Endothelial cell (in vitro differentiated cells): ENCODE results near the gene ZNF581. TPM values are rescaled to one million over a fixed set of nuclear protein-coding genes. Genes with fewer than 3 reads are reported as not detected.

Experiments
- DNase-seq: peaks from one replicate; pipeline ENCODE4 v3.0.0; 2021; ENCODE audit warnings: low spot score
- H3K27ac Mint-ChIP-seq: one replicate; pipeline ENCODE4 v1.8.0; 2021; ENCODE audit warnings: mixed read lengths, inconsistent platforms; ENCODE audit not compliant: unreplicated experiment
- H3K27me3 Mint-ChIP-seq: one replicate; pipeline ENCODE4 v1.8.0; 2021; ENCODE audit warnings: mild to moderate bottlenecking, moderate library complexity, mixed read lengths, inconsistent platforms; ENCODE audit not compliant: unreplicated experiment
- H3K36me3 Mint-ChIP-seq: one replicate; pipeline ENCODE4 v1.8.0; 2021; ENCODE audit warnings: mild to moderate bottlenecking, low read depth, mixed read lengths, inconsistent platforms; ENCODE audit not compliant: unreplicated experiment
- H3K4me1 Mint-ChIP-seq: one replicate; pipeline ENCODE4 v1.8.0; 2021; ENCODE audit warnings: mild to moderate bottlenecking, mixed read lengths, inconsistent platforms; ENCODE audit not compliant: unreplicated experiment
- H3K4me3 Mint-ChIP-seq: one replicate; pipeline ENCODE4 v1.8.0; 2021; ENCODE audit warnings: mild to moderate bottlenecking, mixed read lengths, inconsistent platforms; ENCODE audit not compliant: unreplicated experiment
- H3K9me3 Mint-ChIP-seq: one replicate; pipeline ENCODE4 v1.8.0; 2021; ENCODE audit warnings: mixed read lengths, inconsistent platforms; ENCODE audit not compliant: unreplicated experiment
- long read RNA-seq: library from polyadenylated mRNA; unstranded; transcript quantifications from one replicate; pipeline ENCODE4 v2.0.0, GENCODE V29; 2020; ENCODE audit not compliant: unreplicated experiment
- total RNA-seq: library from RNA; stranded (reverse); fragmentation: NEBNext Ultra II Directional; extraction: Animal tissue kit (Norgen Biotek cat#: 25700); gene quantifications from one replicate; pipeline ENCODE4 v1.2.1, GENCODE V29; 2021; ENCODE audit not compliant: unreplicated experiment
- TF ChIP-seq, protein P1 (sequence below): fragments of 200-600 bp; sonication (generic); IDR thresholded peaks from one replicate; pipeline ENCODE4 v1.5.0; 2021; ENCODE audit warnings: antibody characterized with exemption; ENCODE audit not compliant: unreplicated experiment

ZNF581 gene, protein sequence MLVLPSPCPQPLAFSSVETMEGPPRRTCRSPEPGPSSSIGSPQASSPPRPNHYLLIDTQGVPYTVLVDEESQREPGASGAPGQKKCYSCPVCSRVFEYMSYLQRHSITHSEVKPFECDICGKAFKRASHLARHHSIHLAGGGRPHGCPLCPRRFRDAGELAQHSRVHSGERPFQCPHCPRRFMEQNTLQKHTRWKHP
- 47.2 TPM for total RNA-seq
- long read RNA-seq, transcript ZNF581-201 (2 exons, 1,298 nt), result major isoform, 66 of 66 reads
- long read RNA-seq, partial matches to known transcripts, result 0 of 66 reads
- long read RNA-seq, other reads (novel, unspliced or antisense), result 0 of 66 reads

DNA sequence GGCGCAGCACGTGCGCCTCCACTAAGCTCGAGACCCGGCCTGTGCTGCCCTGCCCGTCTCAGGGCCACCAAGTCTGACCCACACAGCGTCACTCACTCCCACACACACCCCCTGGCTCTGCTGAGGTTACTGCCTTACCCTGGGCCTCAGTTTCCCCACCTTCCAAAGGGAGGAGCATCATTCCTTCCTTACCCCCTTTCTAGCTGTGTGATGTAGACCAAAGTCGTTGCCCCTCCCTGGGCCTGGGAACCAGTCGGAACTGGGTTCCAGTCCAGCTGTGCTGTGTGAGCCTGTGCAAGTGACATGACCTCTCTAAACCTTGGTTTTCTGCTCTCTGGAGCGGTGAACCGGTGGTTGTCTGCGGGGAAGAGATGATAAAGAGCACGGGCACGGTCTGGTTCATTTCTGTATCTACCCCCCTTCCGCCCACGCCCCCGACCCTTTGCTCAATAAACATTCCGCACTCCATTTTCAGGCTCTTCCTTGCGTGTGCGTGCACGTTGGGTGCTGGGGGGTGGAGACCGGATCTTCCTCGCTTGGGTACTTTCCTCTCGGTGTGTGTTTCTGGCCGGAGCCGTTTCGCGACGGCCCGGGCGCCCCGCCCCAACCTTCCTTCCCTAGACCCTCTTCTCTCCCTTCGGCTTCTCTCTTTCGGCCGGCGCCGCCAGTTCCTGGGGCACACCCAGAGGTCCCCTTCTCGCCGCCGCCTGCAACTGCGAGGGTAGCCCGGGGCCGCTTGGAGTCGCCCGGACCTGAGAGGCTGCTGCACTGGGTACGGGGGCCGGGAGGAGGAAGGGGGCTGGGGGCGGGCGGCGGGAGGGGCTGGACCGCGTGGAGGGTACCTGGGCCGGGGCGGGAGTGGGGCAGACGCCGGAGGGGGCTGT lies at the start of gene ZNF581:
Gene ZNF581 (plus strand): TSS at position 647 of the 884 bp plus-strand sequence. CDS start 923 bp downstream, outside the sequence.
- Mint-ChIP-seq H3K27ac (peak within 1 kb of the TSS; percentile 62), H3K36me3 (peaks cover 26% of the 10 kb centered on the region), H3K4me1 (peaks cover 31% of the 10 kb centered on the region), H3K4me3 (peak within 1 kb of the TSS; percentile 93), H3K9me3 (no peaks in the 10 kb centered on the region), H3K27me3 (peaks cover 27% of the 10 kb centered on the region)
- TF ChIP-seq, protein P1, sequence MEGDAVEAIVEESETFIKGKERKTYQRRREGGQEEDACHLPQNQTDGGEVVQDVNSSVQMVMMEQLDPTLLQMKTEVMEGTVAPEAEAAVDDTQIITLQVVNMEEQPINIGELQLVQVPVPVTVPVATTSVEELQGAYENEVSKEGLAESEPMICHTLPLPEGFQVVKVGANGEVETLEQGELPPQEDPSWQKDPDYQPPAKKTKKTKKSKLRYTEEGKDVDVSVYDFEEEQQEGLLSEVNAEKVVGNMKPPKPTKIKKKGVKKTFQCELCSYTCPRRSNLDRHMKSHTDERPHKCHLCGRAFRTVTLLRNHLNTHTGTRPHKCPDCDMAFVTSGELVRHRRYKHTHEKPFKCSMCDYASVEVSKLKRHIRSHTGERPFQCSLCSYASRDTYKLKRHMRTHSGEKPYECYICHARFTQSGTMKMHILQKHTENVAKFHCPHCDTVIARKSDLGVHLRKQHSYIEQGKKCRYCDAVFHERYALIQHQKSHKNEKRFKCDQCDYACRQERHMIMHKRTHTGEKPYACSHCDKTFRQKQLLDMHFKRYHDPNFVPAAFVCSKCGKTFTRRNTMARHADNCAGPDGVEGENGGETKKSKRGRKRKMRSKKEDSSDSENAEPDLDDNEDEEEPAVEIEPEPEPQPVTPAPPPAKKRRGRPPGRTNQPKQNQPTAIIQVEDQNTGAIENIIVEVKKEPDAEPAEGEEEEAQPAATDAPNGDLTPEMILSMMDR, result no peak
- DNase-seq, result peak; percentile 65

DNA sequence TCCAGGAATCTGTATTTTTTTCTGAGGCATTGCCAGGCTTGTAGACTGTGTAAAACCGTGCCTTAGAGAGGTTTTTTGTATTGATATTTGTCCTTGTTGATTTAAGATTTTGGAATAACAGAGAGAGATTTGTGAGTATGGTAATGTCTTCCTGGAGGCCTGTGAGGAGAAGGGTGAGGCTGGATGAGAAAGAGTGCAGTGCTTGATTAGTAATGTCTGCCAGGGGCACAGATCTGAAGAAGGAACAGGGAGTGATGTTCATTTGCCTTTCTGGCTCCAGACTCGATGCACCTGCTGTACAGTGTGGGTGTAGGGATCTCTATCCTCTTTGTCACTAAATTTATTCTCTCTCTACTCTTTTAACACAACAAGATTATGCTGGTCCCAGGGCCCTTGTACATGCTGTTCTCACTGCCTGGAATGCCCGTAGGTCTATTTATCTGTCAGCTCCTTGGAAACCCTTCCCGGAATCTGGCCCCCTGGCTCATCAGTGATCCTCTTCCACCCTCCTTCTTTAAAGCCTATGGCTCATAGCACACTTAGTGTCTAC lies 48.4 kb upstream of the ZNF581 start:
- Mint-ChIP-seq H3K27me3 (peaks cover 14% of the 10 kb centered on the region), H3K9me3 (no peaks in the 10 kb centered on the region), H3K36me3 (peaks cover 39% of the 10 kb centered on the region), H3K4me1 (peaks cover 9% of the 10 kb centered on the region), H3K4me3 (peak overlapping the region; percentile 43), H3K27ac (no peak overlapping the region)
- DNase-seq, result no peak
- TF ChIP-seq, protein P1, result no peak

DNA sequence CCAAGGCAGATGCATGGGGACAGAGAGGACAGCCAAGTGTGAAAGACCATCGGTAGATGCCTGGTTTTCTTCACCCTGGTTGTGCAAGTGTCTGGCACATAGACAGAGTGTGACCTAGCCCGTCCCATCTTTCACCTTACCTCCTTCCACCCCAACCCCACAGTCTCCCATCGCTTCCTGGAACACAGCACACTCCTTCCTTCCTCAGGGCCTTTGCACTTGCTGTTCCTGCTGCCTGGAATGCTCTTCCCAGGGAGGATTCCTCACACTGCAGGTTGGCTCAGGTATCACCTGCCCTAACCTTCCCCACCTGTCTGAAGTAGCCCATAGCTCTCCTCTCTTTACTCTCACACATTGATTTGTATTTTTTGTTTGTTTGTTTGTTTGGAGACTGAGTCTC lies 47.1 kb upstream of the ZNF581 start:
- peaks cover 15% of the 10 kb centered on the region for H3K27me3 Mint-ChIP-seq
- H3K9me3 Mint-ChIP-seq, result no peaks in the 10 kb centered on the region
- peaks cover 9% of the 10 kb centered on the region for H3K4me1 Mint-ChIP-seq
- H3K4me3 Mint-ChIP-seq, result no peak overlapping the region
- no peak overlapping the region for H3K27ac Mint-ChIP-seq
- DNase-seq, result no peak
- TF ChIP-seq, protein P1, result no peak
- H3K36me3 Mint-ChIP-seq, result peaks cover 36% of the 10 kb centered on the region

DNA sequence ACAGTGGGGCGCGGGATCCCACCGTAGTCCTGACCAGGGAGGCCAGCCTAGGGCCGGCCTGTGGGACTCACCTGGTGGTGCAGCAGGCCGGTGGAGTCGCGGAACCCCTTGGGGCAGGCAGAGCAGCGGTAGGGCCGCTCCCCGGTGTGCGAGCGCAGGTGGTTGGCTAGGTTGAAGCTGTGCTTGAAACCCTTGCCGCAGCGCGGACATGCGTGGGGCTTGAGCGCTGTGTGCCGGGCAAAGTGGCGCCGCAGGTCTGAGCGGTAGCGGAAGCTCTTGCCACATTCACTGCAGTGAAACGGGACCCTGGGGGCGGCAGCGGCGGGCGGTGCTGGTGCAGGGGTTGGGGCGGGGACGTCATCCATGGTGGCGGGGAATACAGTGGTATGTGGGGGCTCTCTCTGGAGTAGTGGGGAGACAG lies 45.9 kb upstream of the ZNF581 start:
- Mint-ChIP-seq H3K27ac (no peak overlapping the region), H3K9me3 (no peaks in the 10 kb centered on the region), H3K27me3 (peaks cover 19% of the 10 kb centered on the region), H3K4me1 (peaks cover 9% of the 10 kb centered on the region), H3K4me3 (no peak overlapping the region), H3K36me3 (peaks cover 30% of the 10 kb centered on the region)
- TF ChIP-seq, protein P1, result no peak
- DNase-seq, result no peak
